Astrocyte of the spinal cord (primary cell): ENCODE data around the gene SLC23A1.
A peak's percentile ranks its signal among the peaks of the same experiment; 100 is the strongest.

Source experiments
- DNase-seq: peaks from one replicate; pipeline ENCODE4 v3.0.0; 2011; ENCODE audit warnings: low read depth, low spot score
- H3K4me3 ChIP-seq: 2 replicates; pipeline ENCODE4 v1.5.1; 2011; ENCODE audit warnings: low read depth, mild to moderate bottlenecking, low read length, moderate library complexity
- CTCF ChIP-seq: IDR thresholded peaks from 2 replicates; pipeline ENCODE4 v1.5.1; 2012; ENCODE audit warnings: low read depth, mild to moderate bottlenecking, low read length, inconsistent platforms
- in situ Hi-C: cut with HindIII; loops from 2 replicates; pipeline ENCODE4 v1.10.0; 2017; ENCODE audit warnings: low sequenced_read_pairs

The SLC23A1 gene

DNA sequence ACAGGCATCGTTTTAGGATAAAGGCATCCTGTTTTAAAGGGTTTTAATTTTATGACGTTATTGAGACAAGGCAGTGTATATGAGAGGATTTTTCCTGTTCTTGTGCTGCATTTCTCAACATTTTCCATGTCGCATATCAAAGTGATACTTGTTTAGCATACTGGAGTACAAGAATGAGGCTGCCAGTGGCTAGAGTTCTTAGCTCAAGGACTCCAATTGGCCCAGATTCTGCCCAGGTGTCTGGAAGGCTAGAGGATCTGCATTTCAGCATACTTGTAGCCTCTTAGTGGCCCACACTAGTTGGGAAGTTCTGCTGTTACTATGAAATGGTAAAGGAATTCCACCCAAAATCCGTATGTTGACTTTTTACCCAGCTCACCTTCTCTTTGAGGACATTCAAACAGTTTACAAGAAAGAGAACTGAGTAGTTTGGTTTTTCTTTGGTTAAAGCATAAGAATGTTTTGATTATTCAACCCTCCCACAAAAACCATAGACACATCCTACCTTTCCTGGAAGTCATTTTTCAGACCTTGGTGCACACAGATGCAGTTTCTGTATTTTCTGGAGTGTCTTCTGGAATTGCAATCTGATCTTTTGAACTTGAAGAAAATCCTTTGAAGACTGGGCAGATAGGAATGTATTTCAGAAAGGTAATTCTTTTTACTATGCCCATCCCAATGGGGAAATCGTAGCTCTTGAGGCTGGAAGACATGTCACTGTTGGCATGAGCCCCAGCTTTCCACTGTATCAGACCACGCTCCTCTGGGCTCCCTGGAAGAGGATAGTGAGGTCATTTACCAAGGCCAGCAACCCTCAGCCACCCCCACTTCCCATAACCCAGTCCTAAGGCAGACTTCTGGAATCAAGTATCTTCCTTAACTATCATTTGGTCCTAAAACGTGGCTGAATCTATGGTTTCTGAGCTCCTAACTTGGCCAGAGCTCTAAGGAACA lies 11.3 kb downstream of the SLC23A1 start:
- in situ Hi-C loops = no loop called here
- no peak overlapping the region for H3K4me3 ChIP-seq
- no peak for TF ChIP-seq CTCF
- DNase-seq = peak; percentile 42

DNA sequence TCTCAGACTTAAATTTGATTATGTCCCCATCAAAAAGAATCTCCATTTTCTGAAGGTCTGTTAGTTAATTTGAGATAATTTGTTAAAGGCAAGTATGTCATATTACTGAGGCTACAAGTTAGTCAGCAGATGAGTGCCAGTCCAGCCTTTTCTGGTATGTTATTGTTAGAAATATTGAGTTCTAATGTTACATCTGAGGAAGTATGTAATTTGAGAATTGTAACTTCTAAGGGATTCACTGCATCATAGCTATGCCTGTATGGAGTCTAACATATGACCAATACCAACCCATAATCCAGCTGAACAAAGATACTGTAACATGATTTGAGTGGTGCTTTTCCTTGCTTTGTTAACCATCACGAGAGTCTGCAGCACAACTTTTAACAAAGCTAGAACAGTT lies 13.9 kb downstream of the SLC23A1 start:
- no peak for TF ChIP-seq CTCF
- peak; percentile 81 for DNase-seq
- no peak overlapping the region for H3K4me3 ChIP-seq
- in situ Hi-C loops = no loop called here

DNA sequence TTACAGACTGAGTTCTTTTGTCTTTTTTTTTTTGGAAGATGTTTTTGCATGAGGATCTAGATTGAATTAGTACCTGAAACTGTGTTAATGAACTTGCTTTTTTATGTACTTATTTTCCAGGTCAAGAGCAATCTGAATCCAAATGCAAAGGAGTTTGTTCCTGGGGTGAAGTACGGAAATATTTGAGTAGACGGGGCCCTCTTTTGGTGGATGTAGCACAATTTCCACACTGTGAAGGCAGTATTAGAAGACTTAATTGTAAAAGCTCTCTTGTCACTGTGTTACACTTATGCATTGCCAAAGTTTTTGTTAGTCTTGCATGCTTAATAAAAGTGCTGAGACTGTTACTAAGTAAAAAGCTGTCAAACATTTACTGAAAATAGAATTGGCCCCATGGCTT lies 14.5 kb downstream of the SLC23A1 start:
- peak; percentile 19 for DNase-seq
- no peak for TF ChIP-seq CTCF
- H3K4me3 ChIP-seq = no peak overlapping the region
- in situ Hi-C loops = no loop called here

DNA sequence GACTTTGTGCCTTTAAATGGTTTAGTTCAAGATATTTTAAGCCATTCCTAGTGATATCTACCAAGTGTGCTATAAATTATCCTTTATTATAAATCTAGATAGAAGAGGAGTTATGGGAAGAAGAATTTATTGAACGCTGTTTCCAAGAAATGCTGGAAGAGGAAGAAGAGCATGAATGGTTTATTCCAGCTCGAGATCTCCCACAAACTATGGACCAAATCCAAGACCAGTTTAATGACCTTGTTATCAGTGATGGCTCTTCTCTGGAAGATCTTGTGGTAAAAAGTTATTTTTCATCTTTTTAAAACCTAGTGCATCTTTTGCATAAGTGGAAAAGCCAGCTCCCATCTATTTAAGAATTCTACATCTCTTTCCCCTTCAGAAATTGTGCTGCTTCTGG lies 18.6 kb downstream of the SLC23A1 start:
- in situ Hi-C loops = no loop called here
- DNase-seq = no peak
- TF ChIP-seq CTCF = no peak
- H3K4me3 ChIP-seq = no peak overlapping the region

DNA sequence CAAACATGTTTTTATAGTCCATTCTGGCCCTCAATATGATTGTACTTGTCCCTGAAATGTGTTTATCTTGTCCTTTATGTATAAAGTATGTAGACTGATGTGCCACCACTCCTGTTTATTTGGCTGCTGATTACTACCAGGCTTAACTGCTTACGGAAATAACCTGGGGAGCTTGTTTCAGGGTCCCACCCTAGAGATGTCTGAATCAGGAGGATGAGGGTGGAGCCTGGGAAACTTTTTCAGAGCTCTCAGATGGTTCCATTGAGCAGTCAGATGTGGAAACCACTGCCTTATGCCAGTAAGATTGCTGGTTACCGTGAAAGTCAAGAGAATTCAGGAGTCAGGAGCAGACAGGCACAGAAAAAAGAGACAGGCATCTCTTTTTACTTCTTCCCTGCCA lies 19.2 kb downstream of the SLC23A1 start:
- no peak for TF ChIP-seq CTCF
- no peak for DNase-seq
- no peak overlapping the region for H3K4me3 ChIP-seq
- in situ Hi-C loops = no loop called here

- DNase-seq = no peak
- in situ Hi-C loops = no loop called here
- TF ChIP-seq CTCF = no peak
- no peak overlapping the region for H3K4me3 ChIP-seq
Measured at GRCh38 chr5:139361835-139362429, 21.2 kb downstream of the SLC23A1 start.
